GM18498 (cell line): ENCODE results near the gene MAPK1.
"Not testable (repeated sequence)": the region's sequence is repeated elsewhere in the genome, so short reads cannot be mapped to it uniquely, and the experiment has no call there.

Source experiments
- ATAC-seq: cut with Tn5 transposase; IDR thresholded peaks from one replicate; pipeline ENCODE4 v1.9.1; 2021; ENCODE audit warnings: mild to moderate bottlenecking, moderate library complexity; ENCODE audit not compliant: unreplicated experiment

The MAPK1 gene

GRCh38 chr22:21730535-21731308, 136.7 kb downstream of the MAPK1 start:
- ATAC-seq: no peak

- ATAC-seq: not testable (repeated sequence)
Observed at GRCh38 chr22:21729184-21729583, 138.3 kb downstream of the MAPK1 start.

- ATAC-seq: no peak
Observed at GRCh38 chr22:21728270-21728669, 139.2 kb downstream of the MAPK1 start.

GRCh38 chr22:21727768-21728167, 139.7 kb downstream of the MAPK1 start:
- ATAC-seq: no peak

GRCh38 chr22:21727159-21727558, 140.3 kb downstream of the MAPK1 start:
- ATAC-seq: no peak

GRCh38 chr22:21726650-21727049, 140.8 kb downstream of the MAPK1 start:
- no peak for ATAC-seq

- ATAC-seq: no peak
Observed at GRCh38 chr22:21725956-21726649, 141.3 kb downstream of the MAPK1 start.

GRCh38 chr22:21724496-21724895, 142.9 kb downstream of the MAPK1 start:
- not testable (repeated sequence) for ATAC-seq

GRCh38 chr22:21721195-21721852, 146.1 kb downstream of the MAPK1 start:
- not testable (repeated sequence) for ATAC-seq

- not testable (repeated sequence) for ATAC-seq
Observed at GRCh38 chr22:21720191-21720859, 147.1 kb downstream of the MAPK1 start.

- no peak for ATAC-seq
Observed at GRCh38 chr22:21719024-21719423, 148.4 kb downstream of the MAPK1 start.

- no peak for ATAC-seq
Observed at GRCh38 chr22:21718499-21718898, 148.9 kb downstream of the MAPK1 start.

- not testable (repeated sequence) for ATAC-seq
Observed at GRCh38 chr22:21716395-21717122, 150.9 kb downstream of the MAPK1 start.

- ATAC-seq: no peak
Observed at GRCh38 chr22:21714786-21715185, 152.7 kb downstream of the MAPK1 start.

GRCh38 chr22:21714059-21714770, 153.2 kb downstream of the MAPK1 start:
- ATAC-seq: no peak

- no peak for ATAC-seq
Observed at GRCh38 chr22:21713428-21714058, 153.9 kb downstream of the MAPK1 start.

- ATAC-seq: no peak
Observed at GRCh38 chr22:21712751-21713427, 154.6 kb downstream of the MAPK1 start.

GRCh38 chr22:21711851-21712250, 155.6 kb downstream of the MAPK1 start:
- no peak for ATAC-seq

GRCh38 chr22:21710156-21710555, 157.3 kb downstream of the MAPK1 start:
- no peak for ATAC-seq
